Right forelimb (tissue), 1 donor: ENCODE results near the gene KRT222.

Experiments used
- DNase-seq: peaks from one replicate; pipeline ENCODE4 v3.0.0-alpha.2; 2018

Gene KRT222

DNA sequence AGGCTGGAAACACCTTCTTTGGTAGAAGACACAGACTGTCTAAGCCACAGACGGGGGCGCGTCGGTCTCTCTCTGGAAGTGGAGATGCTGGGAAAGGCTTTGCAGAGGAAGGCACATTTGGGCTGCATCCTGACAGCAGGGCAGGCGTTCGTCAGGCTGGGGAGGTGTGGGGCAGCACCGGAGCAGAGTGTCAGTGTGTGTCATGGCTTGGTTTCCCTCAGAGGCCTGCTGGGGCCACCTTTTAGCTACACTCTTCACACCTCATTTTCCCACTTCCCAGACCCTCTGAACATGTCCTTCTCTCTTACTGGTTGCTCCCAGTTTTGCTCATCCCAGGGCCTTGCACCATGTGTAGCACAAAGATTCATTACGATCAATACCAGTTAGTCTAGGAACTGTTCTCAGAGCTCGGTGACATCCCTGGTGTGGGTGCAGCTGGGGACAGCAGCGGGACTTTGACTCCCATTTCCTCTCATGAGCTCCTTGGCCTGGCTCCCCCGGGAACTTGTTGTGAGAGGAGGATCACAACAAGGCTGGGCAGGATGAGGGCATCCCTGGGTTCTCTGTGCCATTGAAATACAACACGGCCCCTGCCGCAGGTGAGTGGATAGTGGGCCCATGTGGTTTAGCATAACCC lies 50.4 kb downstream of the KRT222 start:
- DNase-seq = no peak

DNA sequence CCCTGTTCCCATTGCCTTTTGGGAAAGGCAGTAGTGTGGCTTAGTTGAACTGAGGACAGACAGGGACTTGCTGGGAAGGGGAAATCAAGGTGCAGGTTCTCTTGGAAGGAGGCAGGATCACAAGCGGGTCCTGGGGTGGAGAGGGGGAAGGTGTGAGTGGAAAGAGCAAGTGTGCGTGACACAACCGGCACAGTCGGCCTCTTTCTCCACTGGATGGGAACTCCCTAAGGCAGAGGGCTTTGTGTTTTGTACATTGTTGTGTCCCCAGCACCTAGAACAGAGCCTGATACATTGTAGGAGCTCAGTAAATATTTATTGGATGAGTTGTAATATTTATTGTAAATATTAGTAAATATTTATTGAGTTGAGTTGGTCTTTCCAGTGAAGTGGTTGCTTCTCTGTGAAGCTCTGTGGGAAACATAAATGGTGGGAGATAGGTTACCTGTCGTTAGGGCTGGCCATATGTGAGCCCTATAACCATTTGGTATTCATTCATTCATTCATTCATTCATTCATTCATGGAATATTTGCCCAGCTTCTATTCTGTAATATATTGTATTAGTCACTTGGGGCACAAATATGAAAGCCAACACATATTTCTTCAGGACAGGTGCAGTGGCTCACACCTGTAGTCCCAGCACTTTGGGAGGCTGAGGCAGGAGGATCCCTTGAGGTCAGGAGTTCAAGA lies 51.4 kb downstream of the KRT222 start:
- DNase-seq = no peak

DNA sequence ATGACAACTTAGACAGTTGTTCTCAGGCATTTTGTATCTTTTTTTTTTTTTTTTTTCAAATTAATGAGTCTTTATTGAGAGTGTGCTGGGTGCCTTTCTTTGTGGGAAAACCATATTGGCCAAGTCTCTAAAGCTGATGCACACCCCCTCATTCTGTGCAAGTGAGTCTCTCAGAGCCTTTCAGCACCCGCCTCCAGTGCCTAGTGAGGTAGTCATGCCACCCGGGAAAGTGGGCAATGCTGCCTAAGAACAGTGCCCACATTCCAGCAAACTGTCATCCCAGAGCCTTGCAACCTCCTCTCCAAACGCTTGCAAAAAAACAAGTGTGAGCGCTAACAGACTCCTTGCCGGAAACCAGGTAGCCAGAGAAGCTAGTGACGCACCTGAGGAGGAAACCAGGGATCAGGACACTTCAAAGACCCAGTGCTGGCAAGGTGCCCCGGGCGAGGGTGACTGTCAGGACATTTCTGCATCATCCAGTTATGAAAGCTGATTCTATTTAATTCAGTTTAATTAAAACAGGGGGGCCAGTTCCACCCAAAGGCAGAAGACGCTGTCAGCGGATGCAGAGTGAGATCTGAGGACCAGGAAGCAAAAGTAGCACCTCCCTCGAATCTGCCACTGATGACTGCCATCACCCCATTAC lies 52.3 kb downstream of the KRT222 start:
- DNase-seq = no peak

DNA sequence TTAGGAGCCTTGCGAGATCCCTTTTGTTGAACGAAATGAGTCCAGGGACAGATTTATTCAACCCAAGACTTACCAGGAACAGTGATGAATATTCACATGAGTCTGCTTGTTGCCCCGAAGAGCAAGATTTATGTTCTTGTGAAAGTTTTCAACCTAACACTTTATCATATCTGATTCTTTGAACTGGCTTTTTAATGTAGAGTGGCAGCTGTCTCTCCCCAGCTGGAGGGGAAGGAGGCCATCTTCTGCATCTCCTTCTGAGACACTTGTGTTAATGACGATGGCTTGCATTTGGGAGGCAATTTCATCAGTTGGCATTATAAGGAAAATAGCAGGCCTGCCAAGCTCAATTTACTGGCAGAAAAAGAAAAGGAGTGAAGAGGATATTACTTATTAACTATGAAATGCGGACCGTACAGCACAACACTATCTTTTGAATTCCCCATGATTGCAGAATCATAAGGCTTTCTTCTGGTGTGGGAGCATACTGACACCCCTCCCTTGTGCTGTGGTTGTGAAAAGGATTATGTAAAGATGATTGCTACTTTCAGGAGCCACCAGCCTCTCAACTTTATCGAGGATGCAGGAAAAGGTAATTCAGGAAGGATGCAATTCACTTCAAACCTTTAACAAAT lies 53.0 kb downstream of the KRT222 start:
- DNase-seq = no peak

DNA sequence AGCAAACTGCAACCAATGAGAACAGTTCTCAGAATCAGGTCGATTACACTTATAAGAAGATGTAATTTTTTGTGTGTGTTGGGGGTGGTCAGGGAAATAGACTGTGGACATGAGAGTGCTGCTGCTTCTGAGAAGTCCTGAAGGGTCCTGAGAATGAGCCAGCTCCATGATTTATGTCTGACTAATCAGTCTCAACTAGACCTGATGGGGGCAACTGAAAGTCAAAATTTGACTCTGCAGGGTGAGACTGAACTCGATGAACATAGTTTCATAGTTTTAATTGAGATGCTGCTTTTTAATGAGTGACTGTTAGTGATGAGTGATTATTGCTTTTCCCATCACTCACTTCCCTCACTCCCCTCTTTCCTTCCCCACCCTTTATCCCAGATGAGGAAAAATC lies 54.6 kb downstream of the KRT222 start:
- DNase-seq = no peak

DNA sequence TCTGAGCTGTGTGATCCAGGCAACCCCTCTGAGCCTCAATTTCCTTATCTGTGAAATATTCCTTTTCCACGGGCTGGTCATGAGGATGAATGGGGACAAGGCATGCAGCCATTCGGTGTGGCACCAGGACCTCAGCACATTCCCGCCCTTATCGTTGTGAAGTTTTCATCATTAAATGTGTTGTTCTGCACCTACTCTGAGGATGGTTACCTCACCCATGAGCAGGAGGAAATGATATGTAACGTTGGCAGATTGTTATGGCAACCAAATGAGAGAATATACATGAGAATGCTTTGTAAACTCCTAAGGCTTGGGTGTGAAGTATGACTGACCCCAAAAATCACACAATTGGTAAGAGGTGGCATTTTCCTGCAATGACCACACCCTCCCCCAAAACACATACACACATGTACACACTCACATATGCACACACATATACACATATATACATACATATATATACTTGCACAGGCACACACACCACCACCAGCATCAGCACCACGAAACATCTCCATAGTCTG lies 56.9 kb downstream of the KRT222 start:
- no peak for DNase-seq

DNA sequence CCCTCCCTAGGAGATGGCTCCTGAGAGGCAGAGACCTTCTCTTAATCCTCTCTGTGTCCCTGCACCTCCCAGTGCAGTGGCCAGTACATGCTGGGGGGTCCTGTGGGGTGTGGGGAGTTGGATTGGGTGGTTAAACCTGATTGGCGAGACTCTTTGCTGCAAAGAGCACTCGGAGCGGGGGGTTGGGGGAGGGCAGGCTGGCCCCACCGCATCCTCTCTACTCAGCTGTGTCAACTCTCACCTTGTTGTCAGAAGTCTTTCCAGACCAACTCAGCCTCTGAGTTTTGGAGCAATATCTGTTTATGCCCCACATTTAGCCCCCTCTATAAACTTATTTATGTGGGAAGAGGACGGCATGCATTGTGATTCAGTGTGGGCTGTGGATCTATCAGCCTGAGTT lies 57.3 kb downstream of the KRT222 start:
- no peak for DNase-seq

DNA sequence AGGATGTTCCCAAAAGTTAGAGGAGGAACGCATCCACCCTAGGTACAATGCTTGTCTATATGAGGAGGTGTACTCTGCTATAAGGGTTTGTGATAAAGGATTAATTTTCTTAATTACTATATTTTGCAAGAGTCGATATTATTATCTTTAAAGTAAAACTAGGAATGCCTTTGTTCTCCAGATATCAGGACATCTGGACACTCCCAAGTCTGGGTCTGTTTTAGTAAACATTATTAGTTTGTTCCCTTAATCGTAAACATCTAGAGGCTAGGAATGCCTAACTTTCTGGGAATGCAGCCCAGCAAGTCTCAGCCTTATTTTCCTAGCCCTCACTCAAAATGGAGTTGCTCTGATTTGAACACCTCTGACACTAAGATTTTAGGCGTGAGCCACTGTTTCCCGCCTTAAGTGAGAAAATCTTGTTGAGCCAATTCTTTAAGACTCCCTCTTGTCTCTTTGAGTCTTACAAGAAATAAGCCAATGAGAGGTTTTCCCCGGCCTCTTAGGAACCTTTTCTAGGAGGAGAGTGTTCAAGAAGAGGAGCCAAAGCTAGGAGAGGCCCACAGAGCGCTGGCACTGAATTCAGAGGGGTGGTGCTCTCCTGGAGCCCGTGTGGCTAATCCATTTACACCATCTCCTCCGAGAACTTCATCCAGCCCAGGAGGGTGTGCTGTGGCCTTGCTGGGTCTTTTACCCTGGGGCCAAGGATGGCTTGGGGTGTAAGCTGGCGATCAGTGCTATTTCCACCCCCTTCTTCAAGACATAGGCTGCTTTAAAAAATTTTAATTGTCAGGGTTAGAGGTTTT lies 58.2 kb downstream of the KRT222 start:
- no peak for DNase-seq

DNA sequence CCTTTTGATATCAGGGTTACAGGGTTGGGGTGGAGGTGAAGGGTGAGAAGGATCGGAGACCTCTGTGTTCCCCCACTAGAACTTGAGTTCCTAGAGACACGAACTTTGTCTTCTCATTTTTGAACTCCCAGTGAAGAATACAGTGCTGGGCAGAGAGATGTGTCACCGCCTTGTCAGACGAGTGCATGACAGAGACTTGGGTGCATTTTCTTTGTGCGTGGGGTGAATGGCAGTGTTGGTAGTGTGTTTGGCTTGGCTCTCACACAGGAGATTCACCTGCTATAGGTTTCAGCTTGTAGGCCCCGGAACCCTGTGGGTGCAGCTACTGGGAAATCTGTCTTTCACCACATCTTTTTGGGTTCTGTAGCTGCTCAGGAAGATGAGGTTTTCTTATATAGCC lies 59.7 kb downstream of the KRT222 start:
- DNase-seq = no peak
